Liver (tissue), 9 donors: Measurements from ENCODE around the gene TRIO. TPM values are rescaled to one million over a fixed set of nuclear protein-coding genes. Genes with fewer than 3 reads are reported as not detected.

ENCODE experiments used
- DNase-seq: peaks from one replicate; pipeline ENCODE4 v3.0.0-alpha.2; 2017; ENCODE audit warnings: low spot score
- H3K27ac ChIP-seq, 2 donors: one replicate each; pipeline ENCODE4 v1.7.0; 2013; ENCODE audit warnings: inconsistent platforms in 2 of 2, low read length in 2 of 2, control low read depth in 1 of 2, low read depth in 1 of 2, mild to moderate bottlenecking in 1 of 2
- H3K27me3 ChIP-seq, 4 donors: one replicate each; pipeline versions ENCODE4 v1.6.1 to v1.7.0; 2013; ENCODE audit warnings: low read length in 3 of 4, inconsistent platforms in 1 of 4, mild to moderate bottlenecking in 1 of 4, moderate library complexity in 1 of 4; ENCODE audit not compliant: control insufficient read depth in 4 of 4, insufficient read depth in 4 of 4
- H3K36me3 ChIP-seq, 4 donors: one replicate each; pipeline versions ENCODE4 v1.6.1 to v1.7.0; 2013; ENCODE audit warnings: low read length in 3 of 4, mild to moderate bottlenecking in 3 of 4, low read depth in 1 of 4, moderate library complexity in 1 of 4; ENCODE audit not compliant: control insufficient read depth in 4 of 4, insufficient read depth in 3 of 4
- H3K4me1 ChIP-seq, 4 donors: one replicate each; pipeline versions ENCODE4 v1.6.1 to v1.7.0; 2013; ENCODE audit warnings: low read length in 3 of 4, mild to moderate bottlenecking in 3 of 4, moderate library complexity in 1 of 4; ENCODE audit not compliant: control insufficient read depth in 4 of 4, insufficient read depth in 4 of 4
- H3K4me3 ChIP-seq, 3 donors: one replicate each; pipeline versions ENCODE4 v1.6.1 to v1.7.0; 2013; ENCODE audit warnings: low read length in 3 of 3, control low read depth in 1 of 3, low read depth in 1 of 3, mild to moderate bottlenecking in 1 of 3
- H3K9ac ChIP-seq, 2 donors: one replicate each; pipeline ENCODE4 v1.7.0; 2013; ENCODE audit warnings: low read length in 2 of 2, mild to moderate bottlenecking in 2 of 2, moderate library complexity in 2 of 2, control low read depth in 1 of 2, low read depth in 1 of 2
- H3K9me3 ChIP-seq, 4 donors: one replicate each; pipeline versions ENCODE4 v1.6.1 to v1.7.0; 2013; ENCODE audit warnings: low read length in 3 of 4; ENCODE audit not compliant: control insufficient read depth in 4 of 4
- ATF3 ChIP-seq: IDR thresholded peaks from 2 replicates; pipeline ENCODE4 v1.6.1; 2016; ENCODE audit warnings: antibody characterized with exemption
- CTCF ChIP-seq: fragments of 150-350 bp; IDR thresholded peaks from 2 replicates; pipeline ENCODE4 v1.5.1; 2017; ENCODE audit warnings: improper control_type of control experiment, low read depth, low read length; ENCODE audit not compliant: missing input control
- EGR1 ChIP-seq, 2 donors: IDR thresholded peaks; 2 replicates each; pipeline ENCODE4 v1.6.1; 2016 to 2018; ENCODE audit warnings: antibody characterized with exemption in 2 of 2, low read depth in 2 of 2
- FOXA2 ChIP-seq: IDR thresholded peaks from 2 replicates; pipeline ENCODE4 v1.6.1; 2016; ENCODE audit warnings: antibody characterized with exemption
- GABPA ChIP-seq, 2 donors: IDR thresholded peaks in 1 of 2; conservative IDR thresholded peaks in 1 of 2; 2 replicates each; pipeline ENCODE4 v1.6.1; 2016; ENCODE audit warnings: antibody characterized with exemption in 2 of 2, mild to moderate bottlenecking in 1 of 2, moderate library complexity in 1 of 2
- HNF4A ChIP-seq, 2 donors: conservative IDR thresholded peaks; 2 replicates each; pipeline ENCODE4 v1.6.1; 2016; ENCODE audit warnings: antibody characterized with exemption in 2 of 2, mild to moderate bottlenecking in 2 of 2
- HNF4G ChIP-seq: IDR thresholded peaks from 2 replicates; pipeline ENCODE4 v1.6.1; 2016; ENCODE audit warnings: antibody characterized with exemption
- JUND ChIP-seq, 2 donors: IDR thresholded peaks; 2 replicates each; pipeline ENCODE4 v1.6.1; 2016; ENCODE audit warnings: antibody characterized with exemption in 2 of 2
- NR2F2 ChIP-seq: IDR thresholded peaks from 2 replicates; pipeline ENCODE4 v1.6.1; 2016; ENCODE audit warnings: antibody characterized with exemption
- RAD21 ChIP-seq, 2 donors: IDR thresholded peaks; 2 replicates each; pipeline ENCODE4 v1.6.1; 2016; ENCODE audit warnings: antibody characterized with exemption in 2 of 2, mild to moderate bottlenecking in 2 of 2
- REST ChIP-seq: IDR thresholded peaks from 2 replicates; pipeline ENCODE4 v1.6.1; 2016; ENCODE audit warnings: antibody characterized with exemption, mild to moderate bottlenecking
- RXRA ChIP-seq, 2 donors: IDR thresholded peaks; 2 replicates each; pipeline ENCODE4 v1.6.1; 2017 to 2018; ENCODE audit warnings: antibody characterized with exemption in 2 of 2, mild to moderate bottlenecking in 1 of 2
- SP1 ChIP-seq: IDR thresholded peaks from 2 replicates; pipeline ENCODE4 v1.6.1; 2018; ENCODE audit warnings: antibody characterized with exemption, mild to moderate bottlenecking
- TAF1 ChIP-seq: conservative IDR thresholded peaks from 2 replicates; pipeline ENCODE4 v1.6.1; 2016; ENCODE audit warnings: antibody characterized with exemption, mild to moderate bottlenecking
- YY1 ChIP-seq: IDR thresholded peaks from 2 replicates; pipeline ENCODE4 v1.6.1; 2016; ENCODE audit warnings: antibody characterized with exemption, mild to moderate bottlenecking
- WGBS: extraction: QIAGEN DNeasy Blood & Tissue Kit; methylation state at CpG from one replicate; pipeline ENCODE4 v1.1.7; 2013; 5-methylcytosine and 5-hydroxymethylcytosine counted together
- polyA plus RNA-seq, 2 donors: library from polyadenylated mRNA; stranded (reverse) in 1 of 2; unstranded in 1 of 2; fragments of 200-250 nt in 1 of 2; fragments of >200 nt in 1 of 2; fragmentation: Nextera tagmentation in 1 of 2; extraction: Ambion mirVana in 1 of 2; gene quantifications; one replicate each; pipeline versions ENCODE4 v1.2.1 to v1.2.3, GENCODE V29; 2013 to 2015
- total RNA-seq, 2 donors: library from RNA; depleted of rRNA; stranded (reverse); fragments of >200 nt; gene quantifications; one replicate each; pipeline ENCODE4 v1.2.3, GENCODE V29; 2014
- TF ChIP-seq, protein P1 (sequence below): IDR thresholded peaks from 2 replicates; pipeline ENCODE4 v1.6.1; 2016; ENCODE audit warnings: antibody characterized with exemption
- TF ChIP-seq, protein P2 (sequence below): IDR thresholded peaks from 2 replicates; pipeline ENCODE4 v1.6.1; 2016; ENCODE audit warnings: antibody characterized with exemption
- donor health status: healthy.
- donor health status: healthy.
- donor health status: healthy.
- donor health status: healthy.
- donor health status: healthy.

Gene TRIO
- total and polyA plus RNA-seq, 4 donors = 8.5 to 86.2 (median 16.0) TPM

GRCh38 chr5:14510156-14510734 lies 367.1 kb downstream of the TRIO start:
- no peaks in the 10 kb centered on the region for H3K4me1 ChIP-seq
- no peak overlapping the region for H3K4me3 ChIP-seq
- WGBS = 94% methylated on average over 11 of the region's 11 CpGs
- H3K27ac ChIP-seq = no peak overlapping the region
- TF ChIP-seq NR2F2 (no peak), TAF1 (no peak), EGR1 (IDR thresholded peaks at IDR 0.05; ENCODE audit: low read depth in 2 of 2) (no peak), HNF4G (no peak), SP1 (no peak)
- peaks cover 0 to 23% (median 4%) of the 10 kb centered on the region in 4 donors for H3K36me3 ChIP-seq
- H3K9ac ChIP-seq = no peak overlapping the region
- H3K27me3 ChIP-seq = no peaks in the 10 kb centered on the region
- no peak for DNase-seq
- no peaks in the 10 kb centered on the region for H3K9me3 ChIP-seq

DNA sequence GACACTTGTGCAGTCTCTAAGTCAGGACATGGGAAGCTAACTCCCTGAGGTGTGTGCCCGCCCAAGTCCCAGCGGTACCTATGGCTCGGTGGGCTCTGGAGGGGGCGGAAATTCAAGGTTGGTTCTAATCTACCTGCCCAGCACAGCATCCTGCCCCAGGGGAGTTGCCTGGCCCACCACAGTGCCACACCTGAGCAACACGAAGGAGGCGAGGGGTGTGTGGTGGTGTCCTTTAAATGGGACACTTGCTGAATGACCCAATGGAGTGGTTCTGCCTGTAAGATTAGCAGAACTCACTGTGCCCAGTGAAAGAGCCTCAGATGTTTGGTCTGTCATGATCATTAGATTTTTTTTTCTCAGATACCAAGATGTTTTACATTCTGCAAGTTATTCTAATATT lies 367.7 kb downstream of the TRIO start:
- no peaks in the 10 kb centered on the region for H3K27me3 ChIP-seq

More for the DNA sequence above, 367.7 kb downstream of the TRIO start:
- WGBS = 90% methylated on average over 6 of the region's 6 CpGs
- DNase-seq = no peak
- no peak overlapping the region for H3K9ac ChIP-seq
- H3K27ac ChIP-seq = no peak overlapping the region
- H3K9me3 ChIP-seq = no peaks in the 10 kb centered on the region
- H3K4me3 ChIP-seq = no peak overlapping the region
- peaks cover 0 to 23% (median 4%) of the 10 kb centered on the region in 4 donors for H3K36me3 ChIP-seq
- no peaks in the 10 kb centered on the region for H3K4me1 ChIP-seq
- TF ChIP-seq REST (no peak), YY1 (no peak), RAD21 (IDR thresholded peaks at IDR 0.05) (no peak), GABPA (IDR thresholded peaks at IDR 0.05 in 1 of 2, conservative IDR thresholded peaks at IDR 0.05 in 1 of 2) (no peak), JUND (IDR thresholded peaks at IDR 0.05) (no peak), SP1 (no peak), HNF4A (conservative IDR thresholded peaks at IDR 0.05) (no peak), ATF3 (no peak), NR2F2 (no peak), CTCF (no peak), FOXA2 (no peak), RXRA (IDR thresholded peaks at IDR 0.05) (no peak), HNF4G (no peak)
- TF ChIP-seq, protein P1, sequence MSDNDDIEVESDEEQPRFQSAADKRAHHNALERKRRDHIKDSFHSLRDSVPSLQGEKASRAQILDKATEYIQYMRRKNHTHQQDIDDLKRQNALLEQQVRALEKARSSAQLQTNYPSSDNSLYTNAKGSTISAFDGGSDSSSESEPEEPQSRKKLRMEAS = no peak
- TF ChIP-seq, protein P2, sequence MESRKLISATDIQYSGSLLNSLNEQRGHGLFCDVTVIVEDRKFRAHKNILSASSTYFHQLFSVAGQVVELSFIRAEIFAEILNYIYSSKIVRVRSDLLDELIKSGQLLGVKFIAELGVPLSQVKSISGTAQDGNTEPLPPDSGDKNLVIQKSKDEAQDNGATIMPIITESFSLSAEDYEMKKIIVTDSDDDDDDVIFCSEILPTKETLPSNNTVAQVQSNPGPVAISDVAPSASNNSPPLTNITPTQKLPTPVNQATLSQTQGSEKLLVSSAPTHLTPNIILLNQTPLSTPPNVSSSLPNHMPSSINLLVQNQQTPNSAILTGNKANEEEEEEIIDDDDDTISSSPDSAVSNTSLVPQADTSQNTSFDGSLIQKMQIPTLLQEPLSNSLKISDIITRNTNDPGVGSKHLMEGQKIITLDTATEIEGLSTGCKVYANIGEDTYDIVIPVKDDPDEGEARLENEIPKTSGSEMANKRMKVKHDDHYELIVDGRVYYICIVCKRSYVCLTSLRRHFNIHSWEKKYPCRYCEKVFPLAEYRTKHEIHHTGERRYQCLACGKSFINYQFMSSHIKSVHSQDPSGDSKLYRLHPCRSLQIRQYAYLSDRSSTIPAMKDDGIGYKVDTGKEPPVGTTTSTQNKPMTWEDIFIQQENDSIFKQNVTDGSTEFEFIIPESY = no peak
